ENCODE data around the gene SQOR.

- TF ChIP-seq EZH2phosphoT487 (IDR thresholded peaks at IDR 0.05; ENCODE audit: insufficient read depth, low read depth): no peak
- no peak for TF ChIP-seq EZH2 (IDR thresholded peaks at IDR 0.05; ENCODE audit: insufficient read depth, poor library complexity, severe bottlenecking)
Observed at GRCh38 chr15:45647828-45648227, 13.0 kb downstream of the SQOR start.

All from GM23248 (cell line).